SK-N-SH (cell line): ENCODE measurements around the gene ZNF780A. TPM values are rescaled to one million over a fixed set of nuclear protein-coding genes. Genes with fewer than 3 reads are reported as not detected.

Source experiments
- CTCF ChIA-PET: fragments of 300-600, 350-600 bp; formaldehyde crosslinking; extraction: SDS; loops from one replicate; lab custom pipeline; 2021; lab: Yijun Ruan, JAX
- POLR2A ChIA-PET: fragments of 350-600 bp; sonication (Branson Sonifier 250); formaldehyde crosslinking; extraction: SDS; loops from one replicate; lab custom pipeline; 2020; ENCODE audit warnings: antibody characterized with exemption, inconsistent platforms; lab: Yijun Ruan, JAX
- DNase-seq: peaks from one replicate; pipeline ENCODE4 v3.0.0; 2012
- H2AFZ ChIP-seq: fragments of 200-600 bp; sonication (generic); 2 replicates; pipeline ENCODE4 v1.8.1; 2016; ENCODE audit warnings: antibody characterized with exemption, mild to moderate bottlenecking, low read depth
- H3F3A ChIP-seq: fragments of 200-600 bp; sonication (generic); replicated peaks from 2 replicates; pipeline ENCODE3; 2016; ENCODE audit warnings: antibody characterized with exemption, mild to moderate bottlenecking; ENCODE audit not compliant: insufficient read depth
- H3K27ac ChIP-seq, 2 experiments: fragments of 200-500 bp in 1 of 2; fragments of 200-600 bp in 1 of 2; sonication (Bioruptor generic) in 1 of 2; sonication (generic), shearing (Covaris generic) in 1 of 2; 2 replicates each; pipeline versions ENCODE4 v1.5.1 to v1.6.1; 2014 to 2016; ENCODE audit warnings: low read depth in 2 of 2, inconsistent platforms in 1 of 2, low read length in 1 of 2, mild to moderate bottlenecking in 1 of 2, mixed read lengths in 1 of 2
- H3K27me3 ChIP-seq: fragments of 200-600 bp; sonication (generic), shearing (Covaris generic); 2 replicates; pipeline ENCODE4 v1.6.1; 2016; ENCODE audit warnings: mixed run types; ENCODE audit not compliant: insufficient read depth
- H3K36me3 ChIP-seq, 2 experiments: fragments of 200-500 bp in 1 of 2; fragments of 200-600 bp in 1 of 2; sonication (Bioruptor generic) in 1 of 2; sonication (generic) in 1 of 2; replicated peaks in 1 of 2; 2 replicates each; pipeline versions ENCODE3 to v1.5.1; 2014 to 2016; ENCODE audit warnings: low read length in 1 of 2, mild to moderate bottlenecking in 1 of 2; ENCODE audit not compliant: insufficient read depth in 2 of 2, control insufficient read depth in 1 of 2
- H3K4me1 ChIP-seq, 2 experiments: fragments of 200-500 bp in 1 of 2; fragments of 200-600 bp in 1 of 2; sonication (Bioruptor generic) in 1 of 2; sonication (generic), shearing (Covaris generic) in 1 of 2; 2 replicates each; pipeline versions ENCODE4 v1.5.1 to v1.6.1; 2014 to 2016; ENCODE audit warnings: low read depth in 1 of 2, low read length in 1 of 2, mixed run types in 1 of 2; ENCODE audit not compliant: insufficient read depth in 2 of 2, control insufficient read depth in 1 of 2
- H3K4me2 ChIP-seq: fragments of 200-600 bp; sonication (generic), shearing (Covaris generic); 2 replicates; pipeline ENCODE4 v1.6.1; 2017; ENCODE audit warnings: mixed run types
- H3K4me3 ChIP-seq, 2 experiments: fragments of 200-500 bp in 1 of 2; fragments of 200-600 bp in 1 of 2; sonication (Bioruptor generic) in 1 of 2; sonication (generic), shearing (Covaris generic) in 1 of 2; 2 replicates each; pipeline versions ENCODE4 v1.5.1 to v1.8.1; 2014 to 2016; ENCODE audit warnings: low read depth in 2 of 2, inconsistent platforms in 1 of 2, low read length in 1 of 2, mild to moderate bottlenecking in 1 of 2, mixed read lengths in 1 of 2, moderate library complexity in 1 of 2
- H3K79me2 ChIP-seq: fragments of 200-600 bp; sonication (generic); 2 replicates; pipeline ENCODE4 v1.8.1; 2017; ENCODE audit warnings: mild to moderate bottlenecking; ENCODE audit not compliant: insufficient read depth
- H3K9ac ChIP-seq: fragments of 200-600 bp; sonication (generic); 2 replicates; pipeline ENCODE4 v1.6.1; 2017; ENCODE audit warnings: mixed run types
- H3K9me2 ChIP-seq: fragments of 200-600 bp; sonication (generic); 2 replicates; pipeline ENCODE4 v1.6.1; 2017; ENCODE audit warnings: mixed run types
- H3K9me3 ChIP-seq: fragments of 200-600 bp; sonication (generic); 2 replicates; pipeline ENCODE4 v1.6.1; 2017; ENCODE audit warnings: mixed run types, mild to moderate bottlenecking, moderate library complexity
- H4K20me1 ChIP-seq: fragments of 200-600 bp; sonication (generic); 2 replicates; pipeline ENCODE4 v1.6.1; 2017; ENCODE audit warnings: mild to moderate bottlenecking, mixed run types; ENCODE audit not compliant: insufficient read depth
- CHD2 ChIP-seq: fragments of 150-350 bp; IDR thresholded peaks from 2 replicates; pipeline ENCODE4 v1.6.1; 2018; ENCODE audit warnings: low read length; ENCODE audit not compliant: partially characterized antibody
- CTCF ChIP-seq: fragments of 200-600 bp; sonication (generic); IDR thresholded peaks from 2 replicates; pipeline ENCODE4 v1.6.1; 2017; ENCODE audit warnings: antibody characterized with exemption, mild to moderate bottlenecking, moderate library complexity
- ELF1 ChIP-seq: IDR thresholded peaks from 2 replicates; pipeline ENCODE4 v1.4.0; 2012
- EZH2phosphoT487 ChIP-seq: fragments of 200-600 bp; sonication (generic); IDR thresholded peaks from 2 replicates; pipeline ENCODE4 v1.6.1; 2017; ENCODE audit warnings: low read depth, mixed run types, mild to moderate bottlenecking, antibody characterized with exemption, moderate library complexity, borderline replicate concordance
- FOSL2 ChIP-seq: IDR thresholded peaks from 2 replicates; pipeline ENCODE4 v1.4.0; 2012; ENCODE audit warnings: low read depth, mild to moderate bottlenecking, moderate library complexity, borderline replicate concordance
- FOXJ3 ChIP-seq: sonication (generic); formaldehyde crosslinking; IDR thresholded peaks from 2 replicates; pipeline ENCODE4 v1.5.1; 2020; ENCODE audit warnings: mild to moderate bottlenecking, missing genetic modification reagents
- GABPA ChIP-seq: IDR thresholded peaks from 2 replicates; pipeline ENCODE4 v1.4.0; 2012; ENCODE audit warnings: low read depth, mild to moderate bottlenecking
- MEF2A ChIP-seq: IDR thresholded peaks from 2 replicates; pipeline ENCODE4 v1.4.0; 2012; ENCODE audit warnings: low read depth, borderline replicate concordance
- MXI1 ChIP-seq: IDR thresholded peaks from 2 replicates; pipeline ENCODE4 v1.6.1; 2012; ENCODE audit warnings: mild to moderate bottlenecking, low read depth, low read length, improper control_type of control experiment
- NRF1 ChIP-seq: IDR thresholded peaks from 2 replicates; pipeline ENCODE4 v1.6.1; 2012; ENCODE audit warnings: low read depth, mild to moderate bottlenecking, low read length
- POLR2AphosphoS5 ChIP-seq: IDR thresholded peaks from 2 replicates; pipeline ENCODE4 v1.6.1; 2012; ENCODE audit warnings: low read depth, low read length
- RAD21 ChIP-seq: IDR thresholded peaks from 2 replicates; pipeline ENCODE4 v1.6.1; 2012; ENCODE audit warnings: mild to moderate bottlenecking, low read length
- RCOR1 ChIP-seq: fragments of 150-350 bp; IDR thresholded peaks from 2 replicates; pipeline ENCODE4 v1.6.1; 2017; ENCODE audit warnings: antibody characterized with exemption, low read length
- RFX5 ChIP-seq: IDR thresholded peaks from 2 replicates; pipeline ENCODE4 v1.6.1; 2012; ENCODE audit warnings: mild to moderate bottlenecking, improper control_type of control experiment, low read length
- RXRA ChIP-seq: IDR thresholded peaks from 2 replicates; pipeline ENCODE4 v1.4.0; 2012; ENCODE audit warnings: low read depth, mild to moderate bottlenecking, borderline replicate concordance
- SIN3A ChIP-seq: IDR thresholded peaks from 2 replicates; pipeline ENCODE4 v1.6.1; 2012; ENCODE audit warnings: low read depth, mild to moderate bottlenecking, low read length, moderate library complexity, borderline replicate concordance
- SMC3 ChIP-seq: IDR thresholded peaks from 2 replicates; pipeline ENCODE4 v1.6.1; 2012; ENCODE audit warnings: low read depth, low read length, improper control_type of control experiment
- TCF12 ChIP-seq: IDR thresholded peaks from 2 replicates; pipeline ENCODE4 v1.4.0; 2012
- TEAD4 ChIP-seq: IDR thresholded peaks from 2 replicates; pipeline ENCODE4 v1.4.0; 2012; ENCODE audit warnings: mild to moderate bottlenecking, borderline replicate concordance; ENCODE audit not compliant: insufficient read depth
- USF2 ChIP-seq: fragments of 150-350 bp; IDR thresholded peaks from 2 replicates; pipeline ENCODE4 v1.6.1; 2017; ENCODE audit warnings: antibody characterized with exemption, low read length, low read depth, borderline replicate concordance
- YY1 ChIP-seq: IDR thresholded peaks from 2 replicates; pipeline ENCODE4 v1.4.0; 2012; ENCODE audit warnings: low read depth, mild to moderate bottlenecking
- polyA plus RNA-seq, 3 experiments: library from polyadenylated mRNA; depleted of rRNA; stranded (reverse); fragments of >200 nt; gene quantifications; 2 replicates each; pipeline ENCODE4 v1.2.3, GENCODE V29; 2012
- TF ChIP-seq, protein P1 (sequence below): IDR thresholded peaks from 2 replicates; pipeline ENCODE4 v1.4.0; 2012; ENCODE audit warnings: low read depth, borderline replicate concordance
- TF ChIP-seq, protein P2 (sequence below): IDR thresholded peaks from 2 replicates; pipeline ENCODE4; 2012
- TF ChIP-seq, protein P3 (sequence below): fragments of 150-350 bp; IDR thresholded peaks from 2 replicates; pipeline ENCODE4 v1.6.1; 2016; ENCODE audit warnings: mild to moderate bottlenecking, low read depth, low read length

The ZNF780A gene
- polyA plus RNA-seq, 1 of the 3 experiments (the other 2 are of a cell fraction), result 7.1 TPM

- TF ChIP-seq, protein P1, sequence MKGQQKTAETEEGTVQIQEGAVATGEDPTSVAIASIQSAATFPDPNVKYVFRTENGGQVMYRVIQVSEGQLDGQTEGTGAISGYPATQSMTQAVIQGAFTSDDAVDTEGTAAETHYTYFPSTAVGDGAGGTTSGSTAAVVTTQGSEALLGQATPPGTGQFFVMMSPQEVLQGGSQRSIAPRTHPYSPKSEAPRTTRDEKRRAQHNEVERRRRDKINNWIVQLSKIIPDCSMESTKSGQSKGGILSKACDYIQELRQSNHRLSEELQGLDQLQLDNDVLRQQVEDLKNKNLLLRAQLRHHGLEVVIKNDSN, result no peak
- TF ChIP-seq FOSL2 (no peak), TCF12 (no peak), SMC3 (no peak), MEF2A (no peak), RAD21 (no peak), POLR2AphosphoS5 (no peak), SIN3A (no peak), YY1 (no peak), NRF1 (no peak)
- TF ChIP-seq, protein P2, sequence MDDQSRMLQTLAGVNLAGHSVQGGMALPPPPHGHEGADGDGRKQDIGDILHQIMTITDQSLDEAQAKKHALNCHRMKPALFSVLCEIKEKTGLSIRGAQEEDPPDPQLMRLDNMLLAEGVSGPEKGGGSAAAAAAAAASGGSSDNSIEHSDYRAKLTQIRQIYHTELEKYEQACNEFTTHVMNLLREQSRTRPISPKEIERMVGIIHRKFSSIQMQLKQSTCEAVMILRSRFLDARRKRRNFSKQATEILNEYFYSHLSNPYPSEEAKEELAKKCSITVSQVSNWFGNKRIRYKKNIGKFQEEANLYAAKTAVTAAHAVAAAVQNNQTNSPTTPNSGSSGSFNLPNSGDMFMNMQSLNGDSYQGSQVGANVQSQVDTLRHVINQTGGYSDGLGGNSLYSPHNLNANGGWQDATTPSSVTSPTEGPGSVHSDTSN, result no peak
- TF ChIP-seq, all 33 proteins: peak for 0
Measured at GRCh38 chr19:40129425-40129824, 38.7 kb upstream of the ZNF780A start (continued).

DNA sequence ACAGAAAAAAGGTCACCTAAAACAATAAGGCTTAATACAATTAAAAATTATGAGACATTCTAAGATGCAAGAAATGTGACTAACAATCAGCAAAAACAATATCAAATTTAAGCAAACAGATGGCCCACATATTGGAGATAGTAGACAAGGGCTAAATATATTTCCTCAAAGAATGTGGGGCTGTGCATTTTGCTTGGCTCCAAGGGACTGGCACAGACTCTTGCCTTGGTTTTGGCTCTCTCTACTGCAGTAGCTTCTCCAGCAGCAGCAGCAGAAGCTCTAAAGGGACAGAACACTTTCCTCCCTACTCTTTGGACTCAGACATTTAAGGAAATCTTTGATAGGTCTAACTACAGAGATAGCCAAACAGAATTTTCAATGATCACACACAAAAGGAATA lies 38.2 kb upstream of the ZNF780A start:
- Histone ChIP-seq H2AFZ (no peak overlapping the region), H3K4me1 (no peaks in the 10 kb centered on the region), H3K9me2 (no peaks in the 10 kb centered on the region), H3K27me3 (no peaks in the 10 kb centered on the region), H3F3A (no peaks in the 10 kb centered on the region), H3K4me2 (no peak overlapping the region), H3K36me3 (no peaks in the 10 kb centered on the region), H3K27ac (no peak overlapping the region), H3K9me3 (0 out of 2 replicates have a peak, but pooled peaks cover 10% of the 10 kb centered on the region), H4K20me1 (no peaks in the 10 kb centered on the region), H3K79me2 (no peaks in the 10 kb centered on the region), H3K9ac (no peak overlapping the region), H3K4me3 (no peak overlapping the region)
- ChIA-PET CTCF (interaction anchor here (6.7 kb wide), 1 partner anchor 11 kb away, joined by 30 read pairs; no protein-coding TSS in a partner anchor), POLR2A (no interaction called here)
- no peak for DNase-seq
- TF ChIP-seq ELF1 (no peak), POLR2AphosphoS5 (no peak), RXRA (no peak), USF2 (no peak), NRF1 (no peak), CTCF (no peak), RAD21 (no peak), RCOR1 (no peak), GABPA (no peak), SIN3A (no peak), TEAD4 (no peak), MXI1 (no peak), FOXJ3 (no peak), FOSL2 (no peak), EZH2phosphoT487 (no peak), CHD2 (no peak), RFX5 (no peak)
- TF ChIP-seq, protein P3, sequence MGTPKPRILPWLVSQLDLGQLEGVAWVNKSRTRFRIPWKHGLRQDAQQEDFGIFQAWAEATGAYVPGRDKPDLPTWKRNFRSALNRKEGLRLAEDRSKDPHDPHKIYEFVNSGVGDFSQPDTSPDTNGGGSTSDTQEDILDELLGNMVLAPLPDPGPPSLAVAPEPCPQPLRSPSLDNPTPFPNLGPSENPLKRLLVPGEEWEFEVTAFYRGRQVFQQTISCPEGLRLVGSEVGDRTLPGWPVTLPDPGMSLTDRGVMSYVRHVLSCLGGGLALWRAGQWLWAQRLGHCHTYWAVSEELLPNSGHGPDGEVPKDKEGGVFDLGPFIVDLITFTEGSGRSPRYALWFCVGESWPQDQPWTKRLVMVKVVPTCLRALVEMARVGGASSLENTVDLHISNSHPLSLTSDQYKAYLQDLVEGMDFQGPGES, result no peak
